ENCODE data around the gene DZIP3. TPM values are rescaled to one million over a fixed set of nuclear protein-coding genes. Genes with fewer than 3 reads are reported as not detected.
"Not testable (repeated sequence)": the region's sequence is repeated elsewhere in the genome, so short reads cannot be mapped to it uniquely, and the experiment has no call there.

Gene DZIP3
- polyA plus RNA-seq, 4 donors, result 0.54 to 13.2 (median 2.0) TPM

DNA sequence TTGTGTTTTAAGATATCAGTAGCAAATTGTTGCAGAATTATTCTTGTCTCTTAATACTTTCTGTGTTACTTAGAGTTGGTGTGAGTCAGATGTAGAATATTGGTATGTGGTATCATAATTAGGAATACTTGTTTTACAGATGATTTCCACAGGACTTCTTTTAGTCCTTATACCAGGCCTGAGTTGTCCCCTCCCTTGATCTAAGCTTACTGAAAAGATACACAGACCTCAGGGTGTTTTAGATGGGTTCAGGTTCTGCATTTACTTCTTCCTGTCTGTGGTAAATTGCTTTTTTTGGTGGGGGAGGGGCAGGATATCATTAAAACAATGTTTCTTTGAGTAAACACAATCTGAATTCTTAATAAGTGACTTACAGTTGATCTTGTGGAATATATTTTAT is 14.2 kb downstream of the DZIP3 start:
- H3K36me3 ChIP-seq (ENCODE audit: control insufficient read depth in 3 of 3, insufficient read depth in 2 of 3, low read depth in 1 of 3, low read length in 3 of 3), result peaks cover 0 to 2% (median 0%) of the 10 kb centered on the region in 3 donors
- no peak overlapping the region for H3K4me3 ChIP-seq (ENCODE audit: low read depth in 1 of 3, low read length in 3 of 3)
- no peaks in the 10 kb centered on the region for H3K9me3 ChIP-seq (ENCODE audit: control insufficient read depth in 2 of 2, insufficient read depth in 1 of 2, low read depth in 1 of 2, low read length in 1 of 2)
- no peak for FAIRE-seq
- H3K27ac ChIP-seq (ENCODE audit: low read depth in 1 of 3, low read length in 2 of 3), result no peak overlapping the region
- H3K4me1 ChIP-seq (ENCODE audit: control insufficient read depth in 3 of 3, insufficient read depth in 2 of 3, low read depth in 1 of 3, low read length in 2 of 3), result no peaks in the 10 kb centered on the region
- no peaks in the 10 kb centered on the region for H3K27me3 ChIP-seq (ENCODE audit: control insufficient read depth in 3 of 3, insufficient read depth in 3 of 3, low read length in 3 of 3)
- peak in 1 of 2 donors; percentile 52 for DNase-seq

- Histone ChIP-seq H3K4me3 (ENCODE audit: low read depth in 1 of 3, low read length in 3 of 3) (no peak overlapping the region), H3K27me3 (ENCODE audit: control insufficient read depth in 3 of 3, insufficient read depth in 3 of 3, low read length in 3 of 3) (no peaks in the 10 kb centered on the region), H3K4me1 (ENCODE audit: control insufficient read depth in 3 of 3, insufficient read depth in 2 of 3, low read depth in 1 of 3, low read length in 2 of 3) (no peaks in the 10 kb centered on the region), H3K27ac (ENCODE audit: low read depth in 1 of 3, low read length in 2 of 3) (no peak overlapping the region), H3K36me3 (ENCODE audit: control insufficient read depth in 3 of 3, insufficient read depth in 2 of 3, low read depth in 1 of 3, low read length in 3 of 3) (peaks cover 0 to 2% (median 0%) of the 10 kb centered on the region in 3 donors), H3K9me3 (ENCODE audit: control insufficient read depth in 2 of 2, insufficient read depth in 1 of 2, low read depth in 1 of 2, low read length in 1 of 2) (no peaks in the 10 kb centered on the region)
- 79 to 85% (median 84%) methylated on average over 2 of the region's 2 CpGs for WGBS, 3 donors
- FAIRE-seq, result no peak
- no peak for DNase-seq
Measured at GRCh38 chr3:108605028-108605427, 15.5 kb downstream of the DZIP3 start.

- FAIRE-seq (no peak), DNase-seq (peak in 1 of 2 donors; percentile 12)
- 67 to 89% (median 87%) methylated on average over 4 of the region's 4 CpGs for WGBS, 3 donors
Measured at GRCh38 chr3:108605491-108605890, 16.0 kb downstream of the DZIP3 start.

DNA sequence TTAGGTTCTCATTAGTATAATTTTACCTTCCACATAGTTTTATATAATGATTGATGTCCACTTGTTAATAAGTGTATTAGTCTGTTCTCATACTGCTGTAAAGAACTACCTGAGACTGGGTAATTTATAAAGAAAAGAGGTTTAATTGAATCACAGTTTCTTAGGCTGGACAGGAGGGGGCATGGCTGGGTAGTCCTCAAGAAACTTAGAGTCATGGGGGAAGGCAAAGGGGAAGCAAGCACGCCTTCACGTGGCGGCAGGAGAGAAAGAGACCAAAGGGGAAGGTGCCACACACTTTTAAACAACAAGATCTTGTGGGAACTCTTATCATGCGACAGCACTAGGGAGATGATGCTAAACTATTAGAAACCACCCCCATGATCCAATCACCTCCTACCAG is 19.2 kb downstream of the DZIP3 start:
- Histone ChIP-seq H3K36me3 (ENCODE audit: control insufficient read depth in 3 of 3, insufficient read depth in 2 of 3, low read depth in 1 of 3, low read length in 3 of 3) (peaks cover 0 to 2% (median 0%) of the 10 kb centered on the region in 3 donors), H3K27me3 (ENCODE audit: control insufficient read depth in 3 of 3, insufficient read depth in 3 of 3, low read length in 3 of 3) (no peaks in the 10 kb centered on the region), H3K9me3 (ENCODE audit: control insufficient read depth in 2 of 2, insufficient read depth in 1 of 2, low read depth in 1 of 2, low read length in 1 of 2) (no peaks in the 10 kb centered on the region), H3K4me3 (ENCODE audit: low read depth in 1 of 3, low read length in 3 of 3) (no peak overlapping the region), H3K4me1 (ENCODE audit: control insufficient read depth in 3 of 3, insufficient read depth in 2 of 3, low read depth in 1 of 3, low read length in 2 of 3) (no peaks in the 10 kb centered on the region), H3K27ac (ENCODE audit: low read depth in 1 of 3, low read length in 2 of 3) (no peak overlapping the region)
- no peak for FAIRE-seq
- 86 to 95% (median 92%) methylated on average over 4 of the region's 4 CpGs for WGBS, 3 donors
- DNase-seq, result no peak

More at GRCh38 chr3:108605491-108605890, 16.0 kb downstream of the DZIP3 start:
- Histone ChIP-seq H3K27me3 (ENCODE audit: control insufficient read depth in 3 of 3, insufficient read depth in 3 of 3, low read length in 3 of 3) (no peaks in the 10 kb centered on the region), H3K36me3 (ENCODE audit: control insufficient read depth in 3 of 3, insufficient read depth in 2 of 3, low read depth in 1 of 3, low read length in 3 of 3) (peaks cover 0 to 2% (median 0%) of the 10 kb centered on the region in 3 donors), H3K27ac (ENCODE audit: low read depth in 1 of 3, low read length in 2 of 3) (no peak overlapping the region), H3K4me1 (ENCODE audit: control insufficient read depth in 3 of 3, insufficient read depth in 2 of 3, low read depth in 1 of 3, low read length in 2 of 3) (no peaks in the 10 kb centered on the region), H3K4me3 (ENCODE audit: low read depth in 1 of 3, low read length in 3 of 3) (no peak overlapping the region), H3K9me3 (ENCODE audit: control insufficient read depth in 2 of 2, insufficient read depth in 1 of 2, low read depth in 1 of 2, low read length in 1 of 2) (no peaks in the 10 kb centered on the region)

DNA sequence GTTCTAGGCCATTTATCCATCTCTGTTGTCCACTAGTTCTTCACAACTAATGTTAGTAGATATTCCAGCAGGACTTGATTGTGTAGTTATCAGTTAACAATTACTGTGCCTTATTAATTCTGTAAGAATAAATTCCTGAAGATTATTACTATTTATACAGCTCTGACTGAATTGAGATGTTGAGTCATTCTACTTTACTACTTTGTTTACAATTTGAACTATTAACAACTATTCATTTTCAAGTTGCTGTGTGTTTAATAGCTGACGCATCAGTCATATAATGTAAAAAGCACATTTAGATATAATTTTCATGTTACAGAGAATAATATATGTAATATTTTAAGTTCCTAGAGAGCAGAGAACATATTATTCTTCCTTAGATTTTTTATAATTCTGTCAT is 21.1 kb downstream of the DZIP3 start:
- H3K27me3 ChIP-seq (ENCODE audit: control insufficient read depth in 3 of 3, insufficient read depth in 3 of 3, low read length in 3 of 3), result no peaks in the 10 kb centered on the region
- no peaks in the 10 kb centered on the region for H3K4me1 ChIP-seq (ENCODE audit: control insufficient read depth in 3 of 3, insufficient read depth in 2 of 3, low read depth in 1 of 3, low read length in 2 of 3)
- no peak for FAIRE-seq
- H3K9me3 ChIP-seq (ENCODE audit: control insufficient read depth in 2 of 2, insufficient read depth in 1 of 2, low read depth in 1 of 2, low read length in 1 of 2), result no peaks in the 10 kb centered on the region
- WGBS, 3 donors, result 94 to 98% (median 95%) methylated on average over 1 of the region's 1 CpG
- no peak for DNase-seq
- no peak overlapping the region for H3K4me3 ChIP-seq (ENCODE audit: low read depth in 1 of 3, low read length in 3 of 3)
- no peak overlapping the region for H3K27ac ChIP-seq (ENCODE audit: low read depth in 1 of 3, low read length in 2 of 3)
- H3K36me3 ChIP-seq (ENCODE audit: control insufficient read depth in 3 of 3, insufficient read depth in 2 of 3, low read depth in 1 of 3, low read length in 3 of 3), result no peaks in the 10 kb centered on the region

DNA sequence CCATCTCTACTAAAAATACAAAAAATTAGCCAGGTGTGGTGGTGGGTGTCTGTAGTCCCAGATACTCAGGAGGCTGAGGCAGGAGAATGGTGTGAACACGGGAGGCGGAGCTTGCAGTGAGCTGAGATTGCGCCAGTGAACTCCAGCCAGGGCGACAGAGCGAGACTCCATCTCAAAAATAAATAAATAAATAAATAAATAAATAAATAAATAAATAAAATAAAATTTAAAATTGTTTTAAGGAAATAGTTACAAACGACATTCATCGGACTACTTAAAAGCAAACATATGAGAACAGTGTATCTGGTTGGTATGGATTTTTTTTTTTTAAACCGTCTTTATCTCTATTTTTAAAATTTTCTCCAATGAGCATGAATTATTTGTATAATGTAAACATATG is 26.6 kb downstream of the DZIP3 start:
- not testable (repeated sequence) for H3K4me1 ChIP-seq (ENCODE audit: control insufficient read depth in 3 of 3, insufficient read depth in 2 of 3, low read depth in 1 of 3, low read length in 2 of 3); H3K27me3 ChIP-seq (ENCODE audit: control insufficient read depth in 3 of 3, insufficient read depth in 3 of 3, low read length in 3 of 3); H3K4me3 ChIP-seq (ENCODE audit: low read depth in 1 of 3, low read length in 3 of 3); H3K9me3 ChIP-seq (ENCODE audit: control insufficient read depth in 2 of 2, insufficient read depth in 1 of 2, low read depth in 1 of 2, low read length in 1 of 2); FAIRE-seq; H3K27ac ChIP-seq (ENCODE audit: low read depth in 1 of 3, low read length in 2 of 3); DNase-seq; H3K36me3 ChIP-seq (ENCODE audit: control insufficient read depth in 3 of 3, insufficient read depth in 2 of 3, low read depth in 1 of 3, low read length in 3 of 3)
- 98 to 99% (median 99%) methylated on average over 8 of the region's 8 CpGs for WGBS, 3 donors

DNA sequence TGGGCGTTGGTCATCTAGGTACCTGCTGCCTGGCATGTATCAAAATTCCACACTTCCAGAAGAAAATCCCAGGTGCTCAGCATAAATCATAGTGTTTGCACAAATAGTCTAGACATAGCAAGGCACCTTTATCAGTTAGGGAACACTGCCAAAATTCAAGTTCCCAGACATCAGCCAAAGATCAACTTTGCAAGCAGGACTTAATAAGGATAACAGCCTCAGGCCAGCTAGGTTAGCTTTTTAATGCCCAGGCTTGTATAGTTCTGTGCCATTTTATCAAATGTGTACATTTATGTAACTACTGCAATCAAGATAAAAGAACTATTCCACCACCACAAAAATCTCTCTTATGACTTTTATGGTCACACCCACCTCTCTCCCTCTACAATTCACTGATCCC is 30.7 kb downstream of the DZIP3 start:
- Histone ChIP-seq H3K36me3 (ENCODE audit: control insufficient read depth in 3 of 3, insufficient read depth in 2 of 3, low read depth in 1 of 3, low read length in 3 of 3) (peaks cover 0 to 8% (median 0%) of the 10 kb centered on the region in 3 donors), H3K4me1 (ENCODE audit: control insufficient read depth in 3 of 3, insufficient read depth in 2 of 3, low read depth in 1 of 3, low read length in 2 of 3) (no peaks in the 10 kb centered on the region), H3K4me3 (ENCODE audit: low read depth in 1 of 3, low read length in 3 of 3) (no peak overlapping the region), H3K9me3 (ENCODE audit: control insufficient read depth in 2 of 2, insufficient read depth in 1 of 2, low read depth in 1 of 2, low read length in 1 of 2) (no peaks in the 10 kb centered on the region), H3K27ac (ENCODE audit: low read depth in 1 of 3, low read length in 2 of 3) (no peak overlapping the region), H3K27me3 (ENCODE audit: control insufficient read depth in 3 of 3, insufficient read depth in 3 of 3, low read length in 3 of 3) (no peaks in the 10 kb centered on the region)
- WGBS, 3 donors, result 11 to 81% (median 29%) methylated on average over 1 of the region's 1 CpG
- peak in 1 of 2 donors; percentile 47 for DNase-seq
- no peak for FAIRE-seq

- Histone ChIP-seq H3K27ac (ENCODE audit: low read depth in 1 of 3, low read length in 2 of 3) (no peak overlapping the region), H3K27me3 (ENCODE audit: control insufficient read depth in 3 of 3, insufficient read depth in 3 of 3, low read length in 3 of 3) (no peaks in the 10 kb centered on the region), H3K4me3 (ENCODE audit: low read depth in 1 of 3, low read length in 3 of 3) (no peak overlapping the region), H3K36me3 (ENCODE audit: control insufficient read depth in 3 of 3, insufficient read depth in 2 of 3, low read depth in 1 of 3, low read length in 3 of 3) (peaks cover 0 to 8% (median 2%) of the 10 kb centered on the region in 3 donors), H3K4me1 (ENCODE audit: control insufficient read depth in 3 of 3, insufficient read depth in 2 of 3, low read depth in 1 of 3, low read length in 2 of 3) (no peaks in the 10 kb centered on the region), H3K9me3 (ENCODE audit: control insufficient read depth in 2 of 2, insufficient read depth in 1 of 2, low read depth in 1 of 2, low read length in 1 of 2) (no peaks in the 10 kb centered on the region)
- FAIRE-seq (no peak), DNase-seq (no peak)
- 83 to 90% (median 83%) methylated on average over 3 of the region's 3 CpGs for WGBS, 3 donors
Measured at GRCh38 chr3:108623504-108623903, 34.0 kb downstream of the DZIP3 start.

DNA sequence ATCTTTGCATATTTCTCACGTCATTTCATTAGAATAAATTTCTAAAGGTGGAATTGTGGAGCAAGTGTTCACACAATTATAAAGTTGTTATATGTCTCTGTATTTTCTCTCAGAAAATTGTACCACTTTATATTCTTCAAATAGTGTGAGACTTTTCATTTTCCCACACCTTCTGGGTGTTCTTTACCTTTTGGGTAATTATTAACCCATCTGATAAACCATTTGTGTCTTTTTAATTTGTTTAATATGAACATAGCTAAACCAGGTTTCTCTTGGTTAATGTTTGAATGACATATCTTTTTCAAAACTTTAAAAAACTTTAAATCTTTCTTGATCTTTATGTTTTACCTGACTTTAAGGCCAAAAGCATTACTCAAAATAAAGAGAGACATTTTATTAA is 40.5 kb downstream of the DZIP3 start:
- H3K9me3 ChIP-seq (ENCODE audit: control insufficient read depth in 2 of 2, insufficient read depth in 1 of 2, low read depth in 1 of 2, low read length in 1 of 2), result no peaks in the 10 kb centered on the region
- H3K4me1 ChIP-seq (ENCODE audit: control insufficient read depth in 3 of 3, insufficient read depth in 2 of 3, low read depth in 1 of 3, low read length in 2 of 3), result no peaks in the 10 kb centered on the region
- H3K4me3 ChIP-seq (ENCODE audit: low read depth in 1 of 3, low read length in 3 of 3), result no peak overlapping the region
- no peaks in the 10 kb centered on the region for H3K27me3 ChIP-seq (ENCODE audit: control insufficient read depth in 3 of 3, insufficient read depth in 3 of 3, low read length in 3 of 3)
- DNase-seq (no peak), FAIRE-seq (peak; percentile 91)
- 59 to 82% (median 73%) methylated on average over 1 of the region's 1 CpG for WGBS, 3 donors
- H3K27ac ChIP-seq (ENCODE audit: low read depth in 1 of 3, low read length in 2 of 3), result no peak overlapping the region
- H3K36me3 ChIP-seq (ENCODE audit: control insufficient read depth in 3 of 3, insufficient read depth in 2 of 3, low read depth in 1 of 3, low read length in 3 of 3), result peaks cover 0 to 3% (median 3%) of the 10 kb centered on the region in 3 donors

All from small intestine (tissue), 7 donors.